ENCODE results near the gene CDHR3. TPM values are rescaled to one million over a fixed set of nuclear protein-coding genes. Genes with fewer than 3 reads are reported as not detected.

CDHR3 gene
- polyA plus RNA-seq, 1 experiment, result 1.9 TPM

- DNase-seq (ENCODE audit: low read depth, low spot score), result no peak
- ChIA-PET POLR2A (no interaction called here), CTCF (interaction anchor here (1.2 to 1.6 kb wide), 5 partner anchors 13 to 232 kb away, joined by 3 to 11 read pairs (median 4); no protein-coding TSS in a partner anchor)
- Histone ChIP-seq H3K9me3 (ENCODE audit: control insufficient read depth, insufficient read depth, low read length) (no peaks in the 10 kb centered on the region), H3K4me3 (ENCODE audit: low read depth, low read length) (no peak overlapping the region), H3K27me3 (ENCODE audit: control insufficient read depth, insufficient read depth, low read length) (peaks cover 2% of the 10 kb centered on the region), H3K27ac (ENCODE audit: low read depth, low read length) (no peak overlapping the region)
- TF ChIP-seq, protein P1, sequence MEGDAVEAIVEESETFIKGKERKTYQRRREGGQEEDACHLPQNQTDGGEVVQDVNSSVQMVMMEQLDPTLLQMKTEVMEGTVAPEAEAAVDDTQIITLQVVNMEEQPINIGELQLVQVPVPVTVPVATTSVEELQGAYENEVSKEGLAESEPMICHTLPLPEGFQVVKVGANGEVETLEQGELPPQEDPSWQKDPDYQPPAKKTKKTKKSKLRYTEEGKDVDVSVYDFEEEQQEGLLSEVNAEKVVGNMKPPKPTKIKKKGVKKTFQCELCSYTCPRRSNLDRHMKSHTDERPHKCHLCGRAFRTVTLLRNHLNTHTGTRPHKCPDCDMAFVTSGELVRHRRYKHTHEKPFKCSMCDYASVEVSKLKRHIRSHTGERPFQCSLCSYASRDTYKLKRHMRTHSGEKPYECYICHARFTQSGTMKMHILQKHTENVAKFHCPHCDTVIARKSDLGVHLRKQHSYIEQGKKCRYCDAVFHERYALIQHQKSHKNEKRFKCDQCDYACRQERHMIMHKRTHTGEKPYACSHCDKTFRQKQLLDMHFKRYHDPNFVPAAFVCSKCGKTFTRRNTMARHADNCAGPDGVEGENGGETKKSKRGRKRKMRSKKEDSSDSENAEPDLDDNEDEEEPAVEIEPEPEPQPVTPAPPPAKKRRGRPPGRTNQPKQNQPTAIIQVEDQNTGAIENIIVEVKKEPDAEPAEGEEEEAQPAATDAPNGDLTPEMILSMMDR (IDR thresholded peaks at IDR 0.05; ENCODE audit: low read depth, low read length), result no peak
Measured at GRCh38 chr7:105935250-105935649, 27.8 kb upstream of the CDHR3 start.

- H3K9me3 ChIP-seq (ENCODE audit: control insufficient read depth, insufficient read depth, low read length), result no peaks in the 10 kb centered on the region
- no peak overlapping the region for H3K4me3 ChIP-seq (ENCODE audit: low read depth, low read length)
- ChIA-PET CTCF (no interaction called here), POLR2A (no interaction called here)
- DNase-seq (ENCODE audit: low read depth, low spot score), result no peak
- H3K27ac ChIP-seq (ENCODE audit: low read depth, low read length), result no peak overlapping the region
- TF ChIP-seq, protein P1 (IDR thresholded peaks at IDR 0.05; ENCODE audit: low read depth, low read length), result no peak
- peaks cover 3% of the 10 kb centered on the region for H3K27me3 ChIP-seq (ENCODE audit: control insufficient read depth, insufficient read depth, low read length)
Measured at GRCh38 chr7:105937411-105937810, 25.7 kb upstream of the CDHR3 start.

DNA sequence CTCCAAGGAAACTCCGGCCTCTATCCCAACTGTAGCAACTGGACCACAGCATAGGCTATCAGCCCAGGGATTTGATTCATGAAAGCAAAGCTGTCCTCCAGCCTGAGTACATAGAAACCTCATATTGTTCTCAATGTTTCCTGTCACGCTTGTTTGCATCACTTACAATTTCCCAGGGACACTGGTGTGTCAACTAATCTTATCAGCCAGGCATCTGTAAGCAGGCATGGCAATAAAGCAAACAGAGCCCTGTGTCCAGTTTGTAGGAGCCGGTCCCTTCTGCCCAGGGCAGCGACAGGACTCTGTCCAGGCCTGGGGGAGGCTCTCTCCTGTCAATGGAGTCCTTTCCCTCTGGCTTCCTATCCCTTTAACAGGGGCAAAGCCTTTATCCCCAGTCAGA lies 23.0 kb upstream of the CDHR3 start:
- Histone ChIP-seq H3K27ac (ENCODE audit: low read depth, low read length) (no peak overlapping the region), H3K9me3 (ENCODE audit: control insufficient read depth, insufficient read depth, low read length) (no peaks in the 10 kb centered on the region), H3K4me3 (ENCODE audit: low read depth, low read length) (no peak overlapping the region), H3K27me3 (ENCODE audit: control insufficient read depth, insufficient read depth, low read length) (peaks cover 8% of the 10 kb centered on the region)
- TF ChIP-seq, protein P1 (IDR thresholded peaks at IDR 0.05; ENCODE audit: low read depth, low read length), result no peak
- no peak for DNase-seq (ENCODE audit: low read depth, low spot score)
- ChIA-PET CTCF (no interaction called here), POLR2A (no interaction called here)

GRCh38 chr7:105941596-105941995 lies 21.5 kb upstream of the CDHR3 start:
- Histone ChIP-seq H3K27me3 (ENCODE audit: control insufficient read depth, insufficient read depth, low read length) (peaks cover 11% of the 10 kb centered on the region), H3K9me3 (ENCODE audit: control insufficient read depth, insufficient read depth, low read length) (no peaks in the 10 kb centered on the region), H3K27ac (ENCODE audit: low read depth, low read length) (no peak overlapping the region), H3K4me3 (ENCODE audit: low read depth, low read length) (no peak overlapping the region)
- ChIA-PET CTCF (no interaction called here), POLR2A (no interaction called here)
- TF ChIP-seq, protein P1 (IDR thresholded peaks at IDR 0.05; ENCODE audit: low read depth, low read length), result no peak
- DNase-seq (ENCODE audit: low read depth, low spot score), result no peak

- H3K27me3 ChIP-seq (ENCODE audit: control insufficient read depth, insufficient read depth, low read length), result peaks cover 11% of the 10 kb centered on the region
- no peak for DNase-seq (ENCODE audit: low read depth, low spot score)
- no peaks in the 10 kb centered on the region for H3K9me3 ChIP-seq (ENCODE audit: control insufficient read depth, insufficient read depth, low read length)
- H3K27ac ChIP-seq (ENCODE audit: low read depth, low read length), result no peak overlapping the region
- no peak overlapping the region for H3K4me3 ChIP-seq (ENCODE audit: low read depth, low read length)
- TF ChIP-seq, protein P1 (IDR thresholded peaks at IDR 0.05; ENCODE audit: low read depth, low read length), result no peak
- CTCF ChIA-PET, result no interaction called here
- POLR2A ChIA-PET, result no interaction called here
Measured at GRCh38 chr7:105943486-105943885, 19.6 kb upstream of the CDHR3 start.

Data from AG04450 (cell line).